Spleen (tissue), 7 donors: ENCODE results near the gene CHRM1.

ENCODE experiments used
- CTCF ChIP-seq, 11 experiments: fragments of 200-600 bp in 7 of 11; fragments of 450-650 bp in 4 of 11; sonication (generic) in 4 of 11; IDR thresholded peaks in 8 of 11; conservative IDR thresholded peaks in 3 of 11; 1 replicate in 7 of 11; 2 replicates in 4 of 11; pipeline versions ENCODE4 v1.4.0 to v1.8.0; 2016 to 2021; ENCODE audit warnings: antibody characterized with exemption in 11 of 11, inconsistent platforms in 4 of 11, mild to moderate bottlenecking in 1 of 11
- POLR2A ChIP-seq, 3 donors: fragments of 450-650 bp; IDR thresholded peaks; one replicate each; pipeline ENCODE4 v1.5.1; 2017; ENCODE audit warnings: antibody characterized with exemption in 3 of 3, mild to moderate bottlenecking in 1 of 3
- POLR2AphosphoS5 ChIP-seq, 3 donors: sonication (generic); formaldehyde crosslinking; IDR thresholded peaks; one replicate each; pipeline ENCODE4 v1.5.1; 2017; ENCODE audit warnings: antibody characterized with exemption in 3 of 3
- donor health status: DM: no; HTN: no; CAD: no; lungs with moderate emphysema.
- donor health status: DM: no; HTN: no; CAD: no.
- donor health status: DM: no; HTN: no; CAD: no.

- no peak for TF ChIP-seq POLR2A (IDR thresholded peaks at IDR 0.05)
- TF ChIP-seq CTCF (IDR thresholded peaks at IDR 0.05 in 8 of 11, conservative IDR thresholded peaks at IDR 0.05 in 3 of 11) = no peak
- no peak for TF ChIP-seq POLR2AphosphoS5 (IDR thresholded peaks at IDR 0.05)
Measured at GRCh38 chr11:62865635-62866034, 55.5 kb downstream of the CHRM1 start.
